ENCODE measurements around the gene SELENON. TPM values are rescaled to one million over a fixed set of nuclear protein-coding genes. Genes with fewer than 3 reads are reported as not detected.

The SELENON gene
- total and polyA plus RNA-seq, 2 of the 13 experiments (the other 11 are each of a cell fraction or from before 2014, with no cell fraction given): 3.8 to 8.0 TPM

- 66% methylated on average over 5 of the region's 5 CpGs for WGBS (ENCODE audit: low lambda C conversion rate)
- Histone ChIP-seq H3K9me3 (ENCODE audit: low read length) (no peaks in the 10 kb centered on the region), H3K79me2 (ENCODE audit: insufficient read depth, low read length) (peaks cover 26% of the 10 kb centered on the region), H3K27me3 (ENCODE audit: control insufficient read depth in 1 of 2, insufficient read depth in 2 of 2, low read length in 2 of 2) (no peaks in the 10 kb centered on the region; a peak in 1 of 5 replicates), H4K20me1 (ENCODE audit: insufficient read depth, low read length) (peaks cover 8% of the 10 kb centered on the region), H2AFZ (ENCODE audit: low read length) (no peak overlapping the region), H3K4me1 (ENCODE audit: insufficient read depth, low read length) (peaks cover 44% of the 10 kb centered on the region), H3K4me2 (ENCODE audit: low read depth, low read length) (peak overlapping the region; percentile 95), H3K36me3 (replicated peaks in 1 of 2; ENCODE audit: control insufficient read depth in 1 of 2, insufficient read depth in 2 of 2, low read length in 2 of 2) (peaks cover 4 to 18% of the 10 kb centered on the region in 2 experiments; a peak in 4 of 5 replicates), H3K9ac (ENCODE audit: insufficient read depth, low read depth, low read length) (peak overlapping the region; percentile 98), H3K4me3 (replicated peaks in 1 of 3; ENCODE audit: insufficient read depth in 1 of 3, low read depth in 2 of 3, low read length in 3 of 3) (peak overlapping the region; percentile 90 to 94 (median 94); a peak in 5 of 6 replicates), H3K27ac (ENCODE audit: extremely low read length, insufficient read depth, low read length) (no peak overlapping the region)
- DNase-seq (ENCODE audit: low spot score) (no peak), ATAC-seq (no peak), FAIRE-seq (no peak)
- CTCF ChIA-PET (ENCODE audit: low intra/inter-chr PET ratio, low total read pairs): no interaction called here
- intact Hi-C loops (cut with micrococcal nuclease; ENCODE audit: unreplicated experiment) (loop anchor here (5.0 kb wide), 2 partner anchors 71 to 176 kb away; partner anchors contain the start of gene PAFAH2), in situ Hi-C loops (cut with HindIII; ENCODE audit: extremely low pct_ligation_motif_present, low pct_unique_long_range_greater_than_20kb) (loop anchor here (10.0 to 25.0 kb wide), 2 partner anchors 173 to 209 kb away; partner anchors contain the start of genes MAN1C1 and PAFAH2)
- TF ChIP-seq SMAD9 (CRISPR knock-in tag; IDR thresholded peaks at IDR 0.05) (no peak), ZNF274 (CRISPR knock-in tag; IDR thresholded peaks at IDR 0.05) (no peak), WIZ (CRISPR knock-in tag; IDR thresholded peaks at IDR 0.05) (no peak), ZMAT3 (CRISPR knock-in tag; conservative IDR thresholded peaks at IDR 0.05) (0 out of 2 replicates have a peak, but pooled peaks have one; percentile 50), ZNF737 (CRISPR knock-in tag; IDR thresholded peaks at IDR 0.05; ENCODE audit: borderline replicate concordance) (0 out of 2 replicates have a peak, but pooled peaks have one; percentile 41), CENPT (CRISPR knock-in tag; IDR thresholded peaks at IDR 0.05; ENCODE audit: low read depth) (no peak), SMARCC2 (IDR thresholded peaks at IDR 0.05) (no peak), ZBTB46 (CRISPR knock-in tag; IDR thresholded peaks at IDR 0.05; ENCODE audit: borderline replicate concordance) (no peak), ZFP36L1 (CRISPR knock-in tag; IDR thresholded peaks at IDR 0.05) (no peak)
- POLR2A ChIA-PET: interaction anchor here (1.1 to 1.3 kb wide), 2 partner anchors 54 to 136 kb away, joined by 3 to 5 read pairs; partner anchors contain the start of gene PAQR7
- BruUV-seq (replicated peaks): no TSS peak
Observed at GRCh38 chr1:25821630-25822091, 21.7 kb downstream of the SELENON start.
